HepG2 (cell line): ENCODE measurements around the gene ZNF627. TPM values are rescaled to one million over a fixed set of nuclear protein-coding genes. Genes with fewer than 3 reads are reported as not detected.

Experiments used
- ATAC-seq: fragments of 200-7000 bp; cut with Tn5 transposase; 3 replicates; pipeline ENCODE4 v1.9.1; 2020; ENCODE audit warnings: mild to moderate bottlenecking, moderate library complexity
- BruUV-seq: library from RNA; stranded (reverse); fragments of 400-500 nt; replicated peaks from 2 replicates; lab custom pipeline; 2021; lab: Mats Ljungman, UMichigan
- CTCF ChIA-PET: fragments of 300-600 bp; formaldehyde crosslinking; extraction: SDS; loops from one replicate; lab custom pipeline; 2021; ENCODE audit warnings: low total read pairs, inconsistent platforms, low intra/inter-chr PET ratio; lab: Yijun Ruan, JAX
- POLR2A ChIA-PET: fragments of 350-600 bp; sonication (Branson Sonifier 250); formaldehyde crosslinking; loops from one replicate; lab custom pipeline; 2020; ENCODE audit warnings: antibody characterized with exemption, inconsistent platforms; lab: Yijun Ruan, JAX
- DNase-seq: peaks from one replicate; pipeline ENCODE4 v3.0.0-alpha.2; 2015; ENCODE audit warnings: low spot score
- FAIRE-seq: peaks from 3 replicates; lab custom pipeline; 2011; peaks lifted over from hg19 to GRCh38; lab: Jason Lieb, UNC
- H2AFZ ChIP-seq: one replicate; pipeline ENCODE4 v1.6.1; 2011; ENCODE audit warnings: low read length, inconsistent platforms
- H3K27ac ChIP-seq: fragments of 300-600 bp; 3 replicates; pipeline ENCODE4 v1.8.0; 2011; ENCODE audit warnings: mixed run types, mild to moderate bottlenecking, mixed read lengths, low read length, inconsistent platforms; ENCODE audit not compliant: insufficient read depth; ENCODE audit errors: extremely low read length
- H3K27me3 ChIP-seq, 2 experiments: fragments of 200-600 bp in 1 of 2; 2 replicates in 1 of 2; 3 replicates in 1 of 2; pipeline versions ENCODE4 v1.6.0 to v1.8.0; 2011; ENCODE audit warnings: low read length in 2 of 2, mild to moderate bottlenecking in 2 of 2, moderate library complexity in 2 of 2, inconsistent platforms in 1 of 2; ENCODE audit not compliant: insufficient read depth in 2 of 2, control insufficient read depth in 1 of 2
- H3K36me3 ChIP-seq, 2 experiments: fragments of 200-600 bp in 1 of 2; replicated peaks in 1 of 2; 2 replicates in 1 of 2; 3 replicates in 1 of 2; pipeline versions ENCODE4 v1.5.1 to v1.8.0; 2011; ENCODE audit warnings: low read length in 2 of 2, inconsistent platforms in 1 of 2; ENCODE audit not compliant: insufficient read depth in 2 of 2, control insufficient read depth in 1 of 2
- H3K4me1 ChIP-seq: 2 replicates; pipeline ENCODE4 v1.5.1; 2012; ENCODE audit warnings: low read length, inconsistent platforms; ENCODE audit not compliant: insufficient read depth
- H3K4me2 ChIP-seq: 2 replicates; pipeline ENCODE4 v1.6.0; 2011; ENCODE audit warnings: low read depth, low read length, inconsistent platforms
- H3K4me3 ChIP-seq, 3 experiments: fragments of 200-600 bp in 1 of 3; sonication (generic), shearing (Covaris generic) in 1 of 3; replicated peaks in 1 of 3; 2 replicates each; pipeline ENCODE4 v1.5.1; 2011 to 2016; ENCODE audit warnings: low read length in 3 of 3, inconsistent platforms in 2 of 3, low read depth in 2 of 3, mild to moderate bottlenecking in 2 of 3, control low read depth in 1 of 3, mixed read lengths in 1 of 3; ENCODE audit not compliant: insufficient read depth in 1 of 3
- H3K79me2 ChIP-seq: one replicate; pipeline ENCODE4 v1.6.1; 2011; ENCODE audit warnings: low read length, inconsistent platforms; ENCODE audit not compliant: insufficient read depth
- H3K9ac ChIP-seq: 2 replicates; pipeline ENCODE4 v1.6.0; 2011; ENCODE audit warnings: mild to moderate bottlenecking, low read depth, low read length, inconsistent platforms; ENCODE audit not compliant: insufficient read depth
- H3K9me3 ChIP-seq: 2 replicates; pipeline ENCODE4 v1.5.1; 2012; ENCODE audit warnings: mild to moderate bottlenecking, low read length
- H4K20me1 ChIP-seq: 2 replicates; pipeline ENCODE4 v1.6.0; 2011; ENCODE audit warnings: inconsistent platforms, mild to moderate bottlenecking, low read length, moderate library complexity; ENCODE audit not compliant: insufficient read depth
- BATF2 ChIP-seq: sonication (generic); formaldehyde crosslinking; IDR thresholded peaks from 2 replicates; pipeline ENCODE4 v1.8.0; 2022; ENCODE audit warnings: mild to moderate bottlenecking, missing genetic modification reagents, moderate library complexity
- EEA1 ChIP-seq: sonication (generic); formaldehyde crosslinking; IDR thresholded peaks from 2 replicates; pipeline ENCODE4 v1.5.1; 2020; ENCODE audit warnings: mild to moderate bottlenecking, missing genetic modification reagents, borderline replicate concordance
- RAD21 ChIP-seq: fragments of 450-650 bp; formaldehyde crosslinking; IDR thresholded peaks from 2 replicates; pipeline ENCODE4 v1.5.0; 2020; ENCODE audit warnings: mild to moderate bottlenecking
- SP1 ChIP-seq, 2 experiments: fragments of 450-650 bp in 1 of 2; sonication (generic) in 1 of 2; formaldehyde crosslinking in 1 of 2; IDR thresholded peaks; 2 replicates each; pipeline versions ENCODE4 v1.4.0 to v1.6.1; 2016 to 2020; ENCODE audit warnings: missing genetic modification reagents in 1 of 2
- STAG1 ChIP-seq: sonication (generic); formaldehyde crosslinking; IDR thresholded peaks from 2 replicates; pipeline ENCODE4 v1.4.0; 2020; ENCODE audit warnings: missing genetic modification reagents
- THAP8 ChIP-seq: sonication (generic); formaldehyde crosslinking; IDR thresholded peaks from 2 replicates; pipeline ENCODE4 v1.5.1; 2020; ENCODE audit warnings: missing genetic modification reagents, mild to moderate bottlenecking, borderline replicate concordance
- ZBTB7A ChIP-seq: sonication (generic); formaldehyde crosslinking; IDR thresholded peaks from 2 replicates; pipeline ENCODE4 v1.8.0; 2022; ENCODE audit warnings: mild to moderate bottlenecking, missing genetic modification reagents
- ZNF619 ChIP-seq: sonication (generic); formaldehyde crosslinking; IDR thresholded peaks from 2 replicates; pipeline ENCODE4 v1.4.0; 2020; ENCODE audit warnings: mild to moderate bottlenecking, missing genetic modification reagents
- ZNF850 ChIP-seq: sonication (generic); formaldehyde crosslinking; conservative IDR thresholded peaks from 2 replicates; pipeline ENCODE4 v1.9.0; 2021; ENCODE audit warnings: mild to moderate bottlenecking, missing genetic modification reagents
- WGBS: methylation state at CpG from one replicate; pipeline ENCODE4 v1.1.6; 2017; ENCODE audit warnings: low lambda C conversion rate; 5-methylcytosine and 5-hydroxymethylcytosine counted together
- in situ Hi-C: cut with HindIII; loops from 2 replicates; pipeline ENCODE4 v1.10.0; 2017; ENCODE audit warnings: low pct_unique_long_range_greater_than_20kb; ENCODE audit not compliant: extremely low pct_ligation_motif_present
- intact Hi-C: fragments of 100-400 bp; cut with micrococcal nuclease; formaldehyde crosslinking; loops from one replicate; pipeline ENCODE4 v1.10.0; 2022; ENCODE audit not compliant: unreplicated experiment
- polyA plus RNA-seq, 8 experiments: library from polyadenylated mRNA; depleted of rRNA in 3 of 8; stranded (reverse) in 7 of 8; unstranded in 1 of 8; fragments of >200 nt; fragmentation: Illumina TruSeq in 4 of 8; extraction: Trizol in 4 of 8; gene quantifications; 2 replicates each; pipeline versions ENCODE4 v1.2.1 to v1.2.3, GENCODE V29; 2011 to 2016; ENCODE audit warnings: low read depth in 4 of 8, missing spikeins in 1 of 8, mixed read lengths in 1 of 8; ENCODE audit not compliant: insufficient read depth in 1 of 8
- total RNA-seq, 5 experiments: library from RNA; depleted of rRNA; stranded (reverse); fragments of >200 nt; fragmentation: Illumina TruSeq; extraction: Trizol; gene quantifications; 2 replicates each; pipeline ENCODE4 v1.2.3, GENCODE V29; 2016; ENCODE audit warnings: low read depth in 1 of 5
- TF ChIP-seq, protein P1 (sequence below): sonication (generic); formaldehyde crosslinking; IDR thresholded peaks from 2 replicates; pipeline ENCODE4 v1.5.0; 2020; ENCODE audit warnings: mild to moderate bottlenecking, missing genetic modification reagents, moderate library complexity

The ZNF627 gene
- total and polyA plus RNA-seq, 2 of the 13 experiments (the other 11 are each of a cell fraction or from before 2014, with no cell fraction given) = 4.2 to 12.7 TPM

DNA sequence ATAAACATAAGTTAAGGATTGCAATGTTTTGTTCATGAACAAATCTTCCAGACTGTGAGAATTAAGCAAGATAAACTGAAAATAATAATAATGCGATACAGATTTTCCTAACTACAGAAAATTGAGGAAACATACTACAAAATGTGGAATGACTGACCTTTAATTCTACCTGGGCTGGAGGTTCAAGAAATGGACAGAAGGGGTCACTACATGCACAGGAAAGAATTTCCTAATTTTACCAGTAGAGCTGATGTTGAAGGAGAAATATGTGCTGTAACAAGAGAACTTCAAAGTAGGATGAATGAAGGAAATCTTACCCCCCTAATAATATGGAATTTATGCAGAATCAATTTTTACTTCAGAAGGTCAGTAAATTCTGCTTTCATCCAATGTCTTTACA is 62.3 kb downstream of the ZNF627 start:
- no peak for TF ChIP-seq BATF2 (CRISPR knock-in tag)
- 0 out of 2 replicates have a peak, but pooled peaks have one; percentile 15 for TF ChIP-seq RAD21
- no peak for TF ChIP-seq SP1 (IDR thresholded peaks at IDR 0.05)
- no peak for TF ChIP-seq SP1 (CRISPR knock-in tag; IDR thresholded peaks at IDR 0.05)
- TF ChIP-seq EEA1 (CRISPR knock-in tag) = no peak
- no peak for TF ChIP-seq THAP8
- TF ChIP-seq ZNF850 (CRISPR knock-in tag) = no peak
- peak; percentile 66 for TF ChIP-seq STAG1 (CRISPR knock-in tag)
- TF ChIP-seq ZNF619 (CRISPR knock-in tag) = no peak
- TF ChIP-seq, protein P1, sequence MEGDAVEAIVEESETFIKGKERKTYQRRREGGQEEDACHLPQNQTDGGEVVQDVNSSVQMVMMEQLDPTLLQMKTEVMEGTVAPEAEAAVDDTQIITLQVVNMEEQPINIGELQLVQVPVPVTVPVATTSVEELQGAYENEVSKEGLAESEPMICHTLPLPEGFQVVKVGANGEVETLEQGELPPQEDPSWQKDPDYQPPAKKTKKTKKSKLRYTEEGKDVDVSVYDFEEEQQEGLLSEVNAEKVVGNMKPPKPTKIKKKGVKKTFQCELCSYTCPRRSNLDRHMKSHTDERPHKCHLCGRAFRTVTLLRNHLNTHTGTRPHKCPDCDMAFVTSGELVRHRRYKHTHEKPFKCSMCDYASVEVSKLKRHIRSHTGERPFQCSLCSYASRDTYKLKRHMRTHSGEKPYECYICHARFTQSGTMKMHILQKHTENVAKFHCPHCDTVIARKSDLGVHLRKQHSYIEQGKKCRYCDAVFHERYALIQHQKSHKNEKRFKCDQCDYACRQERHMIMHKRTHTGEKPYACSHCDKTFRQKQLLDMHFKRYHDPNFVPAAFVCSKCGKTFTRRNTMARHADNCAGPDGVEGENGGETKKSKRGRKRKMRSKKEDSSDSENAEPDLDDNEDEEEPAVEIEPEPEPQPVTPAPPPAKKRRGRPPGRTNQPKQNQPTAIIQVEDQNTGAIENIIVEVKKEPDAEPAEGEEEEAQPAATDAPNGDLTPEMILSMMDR (CRISPR knock-in tag) = peak; percentile 57
- no peak for TF ChIP-seq ZBTB7A (CRISPR knock-in tag)
- Histone ChIP-seq H3K9ac (no peak overlapping the region), H3K27me3 (no peaks in the 10 kb centered on the region), H3K36me3 (no peaks in the 10 kb centered on the region; a peak in 1 of 5 replicates), H3K4me3 (no peak overlapping the region), H3K4me1 (peaks cover 11% of the 10 kb centered on the region), H2AFZ (no peak overlapping the region), H3K79me2 (no peaks in the 10 kb centered on the region), H4K20me1 (no peaks in the 10 kb centered on the region), H3K27ac (no peak overlapping the region), H3K9me3 (no peaks in the 10 kb centered on the region), H3K4me2 (no peak overlapping the region)
- no TSS peak for BruUV-seq
- ChIA-PET POLR2A (interaction anchor here (1.4 kb wide), 1 partner anchor 40 kb away, joined by 3 read pairs; no protein-coding TSS in a partner anchor), CTCF (interaction anchor here (0.5 to 0.8 kb wide), 2 partner anchors 126 to 166 kb away, joined by 3 to 5 read pairs; no protein-coding TSS in a partner anchor)
- FAIRE-seq (no peak), DNase-seq (peak; percentile 15), ATAC-seq (no peak)
- intact Hi-C loops = no loop called here
- in situ Hi-C loops = no loop called here
- WGBS = 95% methylated on average over 1 of the region's 1 CpG
